HepG2 (cell line): ENCODE data around the gene RNASE8. TPM values are rescaled to one million over a fixed set of nuclear protein-coding genes. Genes with fewer than 3 reads are reported as not detected.

ENCODE experiments used
- ARHGAP35 ChIP-seq: sonication (generic); formaldehyde crosslinking; IDR thresholded peaks from 2 replicates; pipeline ENCODE4 v1.9.0; 2022; ENCODE audit warnings: mild to moderate bottlenecking, inconsistent platforms, moderate library complexity, missing genetic modification reagents, borderline replicate concordance
- ATF7-NPFF ChIP-seq: sonication (generic); formaldehyde crosslinking; IDR thresholded peaks from 2 replicates; pipeline ENCODE4 v1.8.1; 2023; ENCODE audit warnings: mild to moderate bottlenecking, low read depth, missing genetic modification reagents, moderate library complexity
- ELF1 ChIP-seq: sonication (generic); formaldehyde crosslinking; IDR thresholded peaks from 2 replicates; pipeline ENCODE4 v1.4.0; 2020; ENCODE audit warnings: missing genetic modification reagents
- GATA4 ChIP-seq: sonication (generic); IDR thresholded peaks from 2 replicates; pipeline ENCODE4 v1.6.1; 2016; ENCODE audit warnings: antibody characterized with exemption, low read depth, borderline replicate concordance
- HDAC2 ChIP-seq: sonication (generic); formaldehyde crosslinking; IDR thresholded peaks from 2 replicates; pipeline ENCODE4 v1.4.0; 2020; ENCODE audit warnings: missing genetic modification reagents
- MEIS1 ChIP-seq: sonication (generic); formaldehyde crosslinking; IDR thresholded peaks from 2 replicates; pipeline ENCODE4 v1.9.0; 2021; ENCODE audit warnings: mild to moderate bottlenecking, missing genetic modification reagents, moderate library complexity, borderline replicate concordance
- NR2C2 ChIP-seq: sonication (generic); formaldehyde crosslinking; IDR thresholded peaks from 2 replicates; pipeline ENCODE4 v1.4.0; 2020; ENCODE audit warnings: missing genetic modification reagents, mild to moderate bottlenecking, moderate library complexity, borderline replicate concordance
- POLR2AphosphoS2 ChIP-seq: IDR thresholded peaks from 2 replicates; pipeline ENCODE4 v1.6.1; 2011; ENCODE audit warnings: low read depth, low read length, improper control_type of control experiment
- SMAD3 ChIP-seq: sonication (generic); formaldehyde crosslinking; IDR thresholded peaks from 2 replicates; pipeline ENCODE4 v1.4.0; 2020; ENCODE audit warnings: missing genetic modification reagents
- TOPORS ChIP-seq: sonication (generic); formaldehyde crosslinking; IDR thresholded peaks from 2 replicates; pipeline ENCODE4 v1.8.0; 2023; ENCODE audit warnings: mild to moderate bottlenecking, missing genetic modification reagents
- XRCC5 ChIP-seq: fragments of 200-400 bp; formaldehyde crosslinking; optimal IDR thresholded peaks from 2 replicates; pipeline ENCODE3; 2017; ENCODE audit warnings: mild to moderate bottlenecking, low read length
- ZBTB42 ChIP-seq: sonication (generic); formaldehyde crosslinking; IDR thresholded peaks from 2 replicates; pipeline ENCODE4 v1.5.0; 2020; ENCODE audit warnings: mild to moderate bottlenecking, missing genetic modification reagents
- ZFP37 ChIP-seq: sonication (generic); formaldehyde crosslinking; IDR thresholded peaks from 2 replicates; pipeline ENCODE4 v1.4.0; 2020; ENCODE audit warnings: missing genetic modification reagents, borderline replicate concordance
- ZNF232 ChIP-seq: sonication (generic); formaldehyde crosslinking; IDR thresholded peaks from 2 replicates; pipeline ENCODE4 v1.4.0; 2020; ENCODE audit warnings: missing genetic modification reagents, borderline replicate concordance
- ZNF343 ChIP-seq: sonication (generic); formaldehyde crosslinking; IDR thresholded peaks from 2 replicates; pipeline ENCODE4 v1.4.0; 2020; ENCODE audit warnings: mild to moderate bottlenecking, missing genetic modification reagents
- ZNF766 ChIP-seq: sonication (generic); formaldehyde crosslinking; IDR thresholded peaks from 2 replicates; pipeline ENCODE4 v1.5.0; 2020; ENCODE audit warnings: missing genetic modification reagents, borderline replicate concordance
- ZNF777 ChIP-seq: sonication (generic); formaldehyde crosslinking; IDR thresholded peaks from 2 replicates; pipeline ENCODE4 v1.4.0; 2020; ENCODE audit warnings: missing genetic modification reagents
- ZNF780A ChIP-seq: sonication (generic); formaldehyde crosslinking; IDR thresholded peaks from 2 replicates; pipeline ENCODE4 v1.8.0; 2022; ENCODE audit warnings: mild to moderate bottlenecking, missing genetic modification reagents, moderate library complexity
- ZNF839 ChIP-seq: sonication (generic); formaldehyde crosslinking; IDR thresholded peaks from 2 replicates; pipeline ENCODE4 v1.4.0; 2020; ENCODE audit warnings: missing genetic modification reagents, mild to moderate bottlenecking, borderline replicate concordance
- ZSCAN21 ChIP-seq: sonication (generic); formaldehyde crosslinking; IDR thresholded peaks from 2 replicates; pipeline ENCODE4 v1.8.0; 2022; ENCODE audit warnings: mild to moderate bottlenecking, missing genetic modification reagents, moderate library complexity, borderline replicate concordance
- polyA plus RNA-seq, 8 experiments: library from polyadenylated mRNA; depleted of rRNA in 3 of 8; stranded (reverse) in 7 of 8; unstranded in 1 of 8; fragments of >200 nt; fragmentation: Illumina TruSeq in 4 of 8; extraction: Trizol in 4 of 8; gene quantifications; 2 replicates each; pipeline versions ENCODE4 v1.2.1 to v1.2.3, GENCODE V29; 2011 to 2016; ENCODE audit warnings: low read depth in 4 of 8, missing spikeins in 1 of 8, mixed read lengths in 1 of 8; ENCODE audit not compliant: insufficient read depth in 1 of 8
- total RNA-seq, 5 experiments: library from RNA; depleted of rRNA; stranded (reverse); fragments of >200 nt; fragmentation: Illumina TruSeq; extraction: Trizol; gene quantifications; 2 replicates each; pipeline ENCODE4 v1.2.3, GENCODE V29; 2016; ENCODE audit warnings: low read depth in 1 of 5
- TF ChIP-seq, protein P1 (sequence below): fragments of 450-650 bp; IDR thresholded peaks from 2 replicates; pipeline ENCODE4 v1.6.1; 2017; ENCODE audit warnings: mild to moderate bottlenecking
- TF ChIP-seq, protein P2 (sequence below): sonication (generic); formaldehyde crosslinking; IDR thresholded peaks from 2 replicates; pipeline ENCODE4 v1.5.0; 2020; ENCODE audit warnings: mild to moderate bottlenecking, missing genetic modification reagents
- TF ChIP-seq, protein P3 (sequence below): sonication (generic); formaldehyde crosslinking; IDR thresholded peaks from 2 replicates; pipeline ENCODE4 v1.8.1; 2023; ENCODE audit warnings: mild to moderate bottlenecking, moderate library complexity, missing genetic modification reagents
- TF ChIP-seq, protein P4 (sequence below): sonication (generic); formaldehyde crosslinking; IDR thresholded peaks from 2 replicates; pipeline ENCODE4 v1.8.1; 2023; ENCODE audit warnings: mild to moderate bottlenecking, missing genetic modification reagents, borderline replicate concordance

The RNASE8 gene
- total and polyA plus RNA-seq, 2 of the 13 experiments (the other 11 are each of a cell fraction or from before 2014, with no cell fraction given), result not detected

DNA sequence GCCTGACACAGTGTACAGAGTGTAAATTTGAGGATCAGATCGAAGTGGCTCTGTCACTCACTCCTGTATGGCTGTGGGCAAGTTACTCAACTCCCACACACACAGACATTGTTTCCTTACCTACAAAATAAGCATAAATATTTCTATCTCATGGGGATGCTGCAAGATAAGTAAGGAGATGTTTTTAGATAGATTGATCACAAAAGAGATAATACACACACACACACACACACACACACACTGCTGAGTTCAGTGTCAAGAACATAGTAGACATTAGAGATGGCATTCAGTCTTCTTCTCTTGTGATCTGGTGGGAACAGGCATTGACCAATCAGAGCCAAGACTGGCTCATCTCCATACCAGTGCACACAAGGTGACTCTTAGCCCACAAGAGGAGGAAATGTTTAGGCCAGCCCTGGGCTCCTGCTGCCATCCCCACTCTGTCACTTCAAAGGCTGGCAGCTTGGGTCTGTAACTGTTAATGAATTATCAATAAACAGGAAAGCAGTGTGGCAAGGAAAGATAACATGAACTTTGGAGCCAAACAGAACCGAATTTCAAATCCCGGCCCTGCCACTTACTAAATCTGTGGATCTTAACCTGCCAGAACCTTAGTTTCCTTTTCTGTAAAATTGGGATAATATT, 3.4 kb upstream of the RNASE8 start (continued):
- TF ChIP-seq, protein P1, sequence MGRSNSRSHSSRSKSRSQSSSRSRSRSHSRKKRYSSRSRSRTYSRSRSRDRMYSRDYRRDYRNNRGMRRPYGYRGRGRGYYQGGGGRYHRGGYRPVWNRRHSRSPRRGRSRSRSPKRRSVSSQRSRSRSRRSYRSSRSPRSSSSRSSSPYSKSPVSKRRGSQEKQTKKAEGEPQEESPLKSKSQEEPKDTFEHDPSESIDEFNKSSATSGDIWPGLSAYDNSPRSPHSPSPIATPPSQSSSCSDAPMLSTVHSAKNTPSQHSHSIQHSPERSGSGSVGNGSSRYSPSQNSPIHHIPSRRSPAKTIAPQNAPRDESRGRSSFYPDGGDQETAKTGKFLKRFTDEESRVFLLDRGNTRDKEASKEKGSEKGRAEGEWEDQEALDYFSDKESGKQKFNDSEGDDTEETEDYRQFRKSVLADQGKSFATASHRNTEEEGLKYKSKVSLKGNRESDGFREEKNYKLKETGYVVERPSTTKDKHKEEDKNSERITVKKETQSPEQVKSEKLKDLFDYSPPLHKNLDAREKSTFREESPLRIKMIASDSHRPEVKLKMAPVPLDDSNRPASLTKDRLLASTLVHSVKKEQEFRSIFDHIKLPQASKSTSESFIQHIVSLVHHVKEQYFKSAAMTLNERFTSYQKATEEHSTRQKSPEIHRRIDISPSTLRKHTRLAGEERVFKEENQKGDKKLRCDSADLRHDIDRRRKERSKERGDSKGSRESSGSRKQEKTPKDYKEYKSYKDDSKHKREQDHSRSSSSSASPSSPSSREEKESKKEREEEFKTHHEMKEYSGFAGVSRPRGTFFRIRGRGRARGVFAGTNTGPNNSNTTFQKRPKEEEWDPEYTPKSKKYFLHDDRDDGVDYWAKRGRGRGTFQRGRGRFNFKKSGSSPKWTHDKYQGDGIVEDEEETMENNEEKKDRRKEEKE, result no peak
- TF ChIP-seq TOPORS (CRISPR knock-in tag), result no peak
- TF ChIP-seq ZNF343 (CRISPR knock-in tag), result no peak
- TF ChIP-seq POLR2AphosphoS2, result no peak
- TF ChIP-seq ZNF766 (CRISPR knock-in tag), result 0 out of 2 replicates have a peak, but pooled peaks have one; percentile 40
- no peak for TF ChIP-seq ZFP37 (CRISPR knock-in tag)
- TF ChIP-seq, protein P2, sequence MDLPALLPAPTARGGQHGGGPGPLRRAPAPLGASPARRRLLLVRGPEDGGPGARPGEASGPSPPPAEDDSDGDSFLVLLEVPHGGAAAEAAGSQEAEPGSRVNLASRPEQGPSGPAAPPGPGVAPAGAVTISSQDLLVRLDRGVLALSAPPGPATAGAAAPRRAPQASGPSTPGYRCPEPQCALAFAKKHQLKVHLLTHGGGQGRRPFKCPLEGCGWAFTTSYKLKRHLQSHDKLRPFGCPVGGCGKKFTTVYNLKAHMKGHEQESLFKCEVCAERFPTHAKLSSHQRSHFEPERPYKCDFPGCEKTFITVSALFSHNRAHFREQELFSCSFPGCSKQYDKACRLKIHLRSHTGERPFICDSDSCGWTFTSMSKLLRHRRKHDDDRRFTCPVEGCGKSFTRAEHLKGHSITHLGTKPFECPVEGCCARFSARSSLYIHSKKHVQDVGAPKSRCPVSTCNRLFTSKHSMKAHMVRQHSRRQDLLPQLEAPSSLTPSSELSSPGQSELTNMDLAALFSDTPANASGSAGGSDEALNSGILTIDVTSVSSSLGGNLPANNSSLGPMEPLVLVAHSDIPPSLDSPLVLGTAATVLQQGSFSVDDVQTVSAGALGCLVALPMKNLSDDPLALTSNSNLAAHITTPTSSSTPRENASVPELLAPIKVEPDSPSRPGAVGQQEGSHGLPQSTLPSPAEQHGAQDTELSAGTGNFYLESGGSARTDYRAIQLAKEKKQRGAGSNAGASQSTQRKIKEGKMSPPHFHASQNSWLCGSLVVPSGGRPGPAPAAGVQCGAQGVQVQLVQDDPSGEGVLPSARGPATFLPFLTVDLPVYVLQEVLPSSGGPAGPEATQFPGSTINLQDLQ (CRISPR knock-in tag), result no peak
- TF ChIP-seq HDAC2, result peak; percentile 96
- no peak for TF ChIP-seq ATF7-NPFF (CRISPR knock-in tag)
- TF ChIP-seq ELF1 (CRISPR knock-in tag), result peak; percentile 67; the same call in 1 of the 2 replicates
- TF ChIP-seq ZNF839 (CRISPR knock-in tag), result no peak
- TF ChIP-seq, protein P3, sequence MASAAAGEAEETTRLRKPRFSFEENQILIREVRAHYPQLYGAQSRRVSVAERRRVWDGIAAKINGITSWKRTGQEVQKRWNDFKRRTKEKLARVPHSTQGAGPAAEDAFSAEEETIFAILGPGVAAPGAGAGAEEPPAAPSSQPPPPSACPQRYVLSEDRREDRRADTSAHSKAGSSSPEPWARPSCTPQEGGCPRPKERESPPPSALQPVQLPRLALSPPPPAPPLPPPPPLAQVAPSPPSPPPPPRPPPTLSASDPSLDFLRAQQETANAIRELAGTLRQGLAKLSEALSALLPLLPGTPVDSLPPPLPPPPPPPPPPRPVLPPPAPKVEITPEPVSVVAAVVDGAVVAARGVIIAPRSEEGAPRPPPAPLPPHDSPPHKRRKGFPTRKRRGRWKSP, result peak; percentile 23; the same call in 1 of the 2 replicates
- TF ChIP-seq, protein P4, sequence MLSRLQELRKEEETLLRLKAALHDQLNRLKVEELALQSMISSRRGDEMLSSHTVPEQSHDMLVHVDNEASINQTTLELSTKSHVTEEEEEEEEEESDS (CRISPR knock-in tag), result no peak; the same call in 1 of the 2 replicates
- TF ChIP-seq SMAD3, result peak; percentile 93
- peak; percentile 65 for TF ChIP-seq NR2C2 (CRISPR knock-in tag)
- no peak for TF ChIP-seq ZSCAN21 (CRISPR knock-in tag)
- peak; percentile 94; the same call in 1 of the 2 replicates for TF ChIP-seq GATA4
- peak; percentile 93 for TF ChIP-seq MEIS1 (CRISPR knock-in tag)
- TF ChIP-seq ARHGAP35 (CRISPR knock-in tag), result no peak
- peak; percentile 79 for TF ChIP-seq XRCC5
- no peak for TF ChIP-seq ZNF780A (CRISPR knock-in tag)
- TF ChIP-seq ZNF777 (CRISPR knock-in tag), result peak; percentile 30; the same call in 1 of the 2 replicates
- no peak for TF ChIP-seq ZNF232 (CRISPR knock-in tag)
- TF ChIP-seq ZBTB42, result peak; percentile 52; the same call in 1 of the 2 replicates
